ENCODE measurements around the gene ACP7. TPM values are rescaled to one million over a fixed set of nuclear protein-coding genes. Genes with fewer than 3 reads are reported as not detected.
"Not testable (repeated sequence)": the region's sequence is repeated elsewhere in the genome, so short reads cannot be mapped to it uniquely, and the experiment has no call there.

ACP7 gene
- total RNA-seq, 1 experiment from 2014 or later: not detected

DNA sequence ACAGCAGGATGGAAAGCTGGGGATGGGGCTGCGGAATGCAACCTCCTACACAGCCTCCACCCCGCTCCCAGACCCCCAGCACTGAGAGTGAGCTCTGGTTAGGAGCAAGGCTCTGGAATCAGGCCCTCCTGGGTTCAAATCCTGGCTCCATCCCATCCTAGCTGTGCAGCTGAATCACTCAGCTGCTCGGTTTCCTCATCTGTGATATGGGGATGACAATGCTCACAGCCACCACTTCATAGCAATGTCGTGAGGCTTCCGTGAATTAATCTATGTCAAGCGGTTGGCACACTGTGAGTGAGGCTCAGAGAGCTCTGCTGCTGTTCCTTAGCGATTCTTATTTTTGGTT lies 538 bp downstream of the ACP7 start:
- DNase-seq (ENCODE audit: low read depth in 1 of 2, low spot score in 2 of 2): no peak
- H3K9me3 ChIP-seq (replicated peaks): no peaks in the 10 kb centered on the region
- no peaks in the 10 kb centered on the region for H3K36me3 ChIP-seq
- H3K4me3 ChIP-seq: no peak overlapping the region
- no peak overlapping the region for H3K27ac ChIP-seq
- peaks cover 33% of the 10 kb centered on the region for H3K27me3 ChIP-seq (replicated peaks)
- H3K4me1 ChIP-seq (replicated peaks): peaks cover 2% of the 10 kb centered on the region

- H3K4me3 ChIP-seq: no peak overlapping the region
- no peaks in the 10 kb centered on the region for H3K4me1 ChIP-seq (replicated peaks)
- H3K9me3 ChIP-seq (replicated peaks): no peaks in the 10 kb centered on the region
- DNase-seq (ENCODE audit: low read depth in 1 of 2, low spot score in 2 of 2): no peak
- peaks cover 34% of the 10 kb centered on the region for H3K27me3 ChIP-seq (replicated peaks)
- no peaks in the 10 kb centered on the region for H3K36me3 ChIP-seq
- no peak overlapping the region for H3K27ac ChIP-seq
These were observed 1.2 kb downstream of the ACP7 start for GRCh38 chr19:39085392-39085791.

- H3K27me3 ChIP-seq (replicated peaks): peaks cover 36% of the 10 kb centered on the region
- no peaks in the 10 kb centered on the region for H3K36me3 ChIP-seq
- no peak for DNase-seq (ENCODE audit: low read depth in 1 of 2, low spot score in 2 of 2)
- no peaks in the 10 kb centered on the region for H3K4me1 ChIP-seq (replicated peaks)
- no peaks in the 10 kb centered on the region for H3K9me3 ChIP-seq (replicated peaks)
- H3K4me3 ChIP-seq: no peak overlapping the region
- no peak overlapping the region for H3K27ac ChIP-seq
These were observed 2.2 kb downstream of the ACP7 start for GRCh38 chr19:39086386-39086785.

DNA sequence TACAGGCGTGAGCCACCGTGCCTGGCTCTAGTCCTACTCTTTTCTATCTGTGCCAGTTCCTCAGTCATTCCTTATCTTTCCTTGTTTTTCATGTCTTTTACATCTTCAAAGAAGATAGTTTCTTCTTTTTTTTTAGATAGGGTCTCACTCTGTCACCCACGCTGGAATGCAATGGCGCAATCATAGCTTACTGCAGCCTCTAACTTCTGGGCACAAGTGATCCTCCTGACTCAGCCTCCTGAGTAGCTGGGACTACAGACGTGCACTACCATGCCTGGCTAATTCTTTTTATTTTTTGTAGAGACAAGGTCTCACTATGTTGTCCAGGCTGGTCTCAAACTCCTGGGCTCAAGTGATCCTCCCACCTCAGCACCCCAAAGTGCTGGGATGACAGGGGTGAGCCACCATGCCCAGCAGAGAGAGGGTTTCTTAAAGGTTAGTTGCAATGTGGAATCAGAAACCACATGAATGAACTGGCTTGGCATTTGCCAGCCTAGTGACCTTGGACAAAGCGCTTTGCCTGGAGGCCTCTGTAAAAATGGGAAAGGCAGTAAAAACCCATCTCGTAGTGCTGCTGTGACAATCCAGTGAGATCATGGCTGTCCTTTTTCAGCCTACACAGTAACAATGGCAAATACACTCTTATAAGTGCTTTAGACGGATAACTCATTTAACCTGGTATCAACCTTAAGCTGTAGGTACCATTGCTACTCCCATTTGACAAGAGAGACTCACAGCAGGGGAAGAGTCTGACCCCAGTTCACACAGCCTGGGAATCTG lies 3.9 kb downstream of the ACP7 start:
- H3K4me1 ChIP-seq (replicated peaks): no peaks in the 10 kb centered on the region
- DNase-seq (ENCODE audit: low read depth in 1 of 2, low spot score in 2 of 2): no peak
- no peak overlapping the region for H3K4me3 ChIP-seq
- peaks cover 40% of the 10 kb centered on the region for H3K27me3 ChIP-seq (replicated peaks)
- H3K27ac ChIP-seq: no peak overlapping the region
- H3K36me3 ChIP-seq: no peaks in the 10 kb centered on the region
- no peaks in the 10 kb centered on the region for H3K9me3 ChIP-seq (replicated peaks)

DNA sequence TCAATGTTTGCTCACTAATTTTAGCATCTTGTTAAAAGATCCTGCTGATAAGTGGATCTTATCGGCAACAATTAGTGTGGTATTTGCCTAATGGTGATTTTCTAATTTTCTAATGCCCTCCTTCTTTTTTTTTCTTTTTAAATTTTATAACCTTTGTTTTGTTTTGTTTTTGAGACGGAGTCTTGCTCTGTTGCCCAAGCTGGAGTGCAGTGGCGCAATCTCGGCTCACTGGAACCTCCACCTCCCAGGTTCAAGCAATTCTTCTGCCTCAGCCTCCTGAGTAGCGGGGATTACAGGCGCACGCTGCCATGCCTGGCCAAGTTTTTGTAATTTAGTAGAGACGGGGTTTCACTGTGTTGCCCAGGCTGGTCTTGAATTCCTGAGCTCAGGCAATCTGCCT lies 5.8 kb downstream of the ACP7 start:
- H3K36me3 ChIP-seq; H3K27ac ChIP-seq; H3K4me1 ChIP-seq (replicated peaks); DNase-seq (ENCODE audit: low read depth in 1 of 2, low spot score in 2 of 2); H3K4me3 ChIP-seq; H3K9me3 ChIP-seq (replicated peaks): not testable (repeated sequence)
- peaks cover 24% of the 10 kb centered on the region for H3K27me3 ChIP-seq (replicated peaks)

DNA sequence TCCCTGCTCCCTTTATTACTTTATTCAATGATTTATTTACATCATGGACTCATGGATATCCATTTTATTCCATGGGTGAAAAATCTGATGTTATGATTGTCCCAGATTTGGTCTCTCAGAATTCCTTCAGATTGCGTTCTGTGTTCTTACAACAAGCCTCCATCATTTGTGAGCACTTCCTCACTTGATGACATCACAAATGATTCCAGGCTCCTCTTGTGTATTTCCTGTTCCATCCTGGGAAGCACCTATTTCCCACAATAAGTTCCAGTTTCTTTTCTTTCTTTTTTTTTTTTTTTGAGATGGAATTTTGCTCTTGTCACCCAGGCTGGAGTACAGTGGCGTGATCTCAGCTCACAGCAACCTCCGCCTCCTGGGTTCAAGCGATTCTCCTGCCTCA lies 6.7 kb downstream of the ACP7 start:
- Histone ChIP-seq H3K9me3 (replicated peaks) (no peaks in the 10 kb centered on the region), H3K27ac (no peak overlapping the region), H3K4me3 (no peak overlapping the region), H3K36me3 (no peaks in the 10 kb centered on the region), H3K4me1 (replicated peaks) (peaks cover 4% of the 10 kb centered on the region), H3K27me3 (replicated peaks) (peaks cover 19% of the 10 kb centered on the region)
- DNase-seq (ENCODE audit: low read depth in 1 of 2, low spot score in 2 of 2): no peak

GRCh38 chr19:39095799-39096540 lies 11.8 kb downstream of the ACP7 start:
- not testable (repeated sequence) for H3K9me3 ChIP-seq (replicated peaks); H3K36me3 ChIP-seq; H3K4me3 ChIP-seq; H3K27ac ChIP-seq; H3K4me1 ChIP-seq (replicated peaks); DNase-seq (ENCODE audit: low read depth in 1 of 2, low spot score in 2 of 2)
- peaks cover 27% of the 10 kb centered on the region for H3K27me3 ChIP-seq (replicated peaks)

DNA sequence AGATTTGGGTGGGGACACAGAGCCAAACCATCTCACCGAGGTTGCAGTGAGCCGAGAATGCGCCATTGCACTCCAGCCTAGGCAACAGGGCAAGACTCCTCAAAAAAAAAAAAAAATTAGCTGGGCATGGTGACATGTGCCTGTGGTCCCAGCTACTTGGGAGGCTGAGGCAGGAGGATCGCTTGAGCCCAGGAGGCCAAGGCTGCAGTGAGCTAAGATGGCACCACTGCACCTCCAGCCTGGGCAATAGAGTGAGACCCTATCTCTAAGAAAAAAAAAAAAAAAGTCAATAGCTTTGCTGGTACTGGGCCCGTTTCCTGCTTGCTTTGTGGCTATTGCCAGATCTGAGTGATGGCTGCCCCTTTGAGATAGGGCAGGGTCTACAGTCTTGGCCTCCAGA lies 13.1 kb downstream of the ACP7 start:
- Histone ChIP-seq H3K9me3 (replicated peaks) (no peaks in the 10 kb centered on the region), H3K4me3 (no peak overlapping the region)

DNA sequence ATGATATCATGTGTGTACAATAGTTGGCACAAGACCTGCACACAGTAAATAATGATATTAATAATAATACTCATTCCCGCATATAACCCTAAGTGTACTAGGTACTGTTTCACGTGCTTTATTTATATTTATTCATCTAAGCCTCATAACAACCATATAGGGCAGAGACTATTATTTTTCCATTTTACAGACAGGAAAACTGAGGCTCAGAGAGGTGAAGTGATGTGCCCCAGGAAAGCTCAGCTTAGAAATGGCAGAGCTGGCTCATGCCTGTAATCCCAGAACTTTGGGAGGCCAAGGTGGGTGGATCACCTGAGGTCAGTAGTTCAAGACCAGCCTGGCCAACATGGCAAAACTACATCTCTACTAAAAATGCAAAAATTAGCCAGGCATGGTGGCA lies 13.6 kb downstream of the ACP7 start:
- H3K4me3 ChIP-seq: no peak overlapping the region
- DNase-seq (ENCODE audit: low read depth in 1 of 2, low spot score in 2 of 2): no peak
- H3K27ac ChIP-seq: no peak overlapping the region

More for the DNA sequence above, 13.1 kb downstream of the ACP7 start:
- H3K36me3 ChIP-seq: no peaks in the 10 kb centered on the region
- no peak for DNase-seq (ENCODE audit: low read depth in 1 of 2, low spot score in 2 of 2)
- peaks cover 20% of the 10 kb centered on the region for H3K27me3 ChIP-seq (replicated peaks)
- H3K27ac ChIP-seq: no peak overlapping the region
- peaks cover 4% of the 10 kb centered on the region for H3K4me1 ChIP-seq (replicated peaks)

GRCh38 chr19:39098365-39099269 lies 14.4 kb downstream of the ACP7 start:
- DNase-seq (ENCODE audit: low read depth in 1 of 2, low spot score in 2 of 2): no peak
- Histone ChIP-seq H3K4me1 (replicated peaks) (peaks cover 4% of the 10 kb centered on the region), H3K36me3 (no peaks in the 10 kb centered on the region), H3K27me3 (replicated peaks) (peaks cover 18% of the 10 kb centered on the region), H3K9me3 (replicated peaks) (no peaks in the 10 kb centered on the region), H3K27ac (no peak overlapping the region), H3K4me3 (no peak overlapping the region)

More for the DNA sequence above, 13.6 kb downstream of the ACP7 start:
- Histone ChIP-seq H3K27me3 (replicated peaks) (peaks cover 18% of the 10 kb centered on the region), H3K36me3 (no peaks in the 10 kb centered on the region), H3K9me3 (replicated peaks) (no peaks in the 10 kb centered on the region), H3K4me1 (replicated peaks) (peaks cover 4% of the 10 kb centered on the region)

- Histone ChIP-seq H3K27me3 (replicated peaks) (peaks cover 18% of the 10 kb centered on the region), H3K36me3 (no peaks in the 10 kb centered on the region), H3K27ac (no peak overlapping the region), H3K4me1 (replicated peaks) (no peaks in the 10 kb centered on the region), H3K4me3 (no peak overlapping the region), H3K9me3 (replicated peaks) (no peaks in the 10 kb centered on the region)
- DNase-seq (ENCODE audit: low read depth in 1 of 2, low spot score in 2 of 2): no peak
These were observed 15.2 kb downstream of the ACP7 start for GRCh38 chr19:39099341-39099740.

DNA sequence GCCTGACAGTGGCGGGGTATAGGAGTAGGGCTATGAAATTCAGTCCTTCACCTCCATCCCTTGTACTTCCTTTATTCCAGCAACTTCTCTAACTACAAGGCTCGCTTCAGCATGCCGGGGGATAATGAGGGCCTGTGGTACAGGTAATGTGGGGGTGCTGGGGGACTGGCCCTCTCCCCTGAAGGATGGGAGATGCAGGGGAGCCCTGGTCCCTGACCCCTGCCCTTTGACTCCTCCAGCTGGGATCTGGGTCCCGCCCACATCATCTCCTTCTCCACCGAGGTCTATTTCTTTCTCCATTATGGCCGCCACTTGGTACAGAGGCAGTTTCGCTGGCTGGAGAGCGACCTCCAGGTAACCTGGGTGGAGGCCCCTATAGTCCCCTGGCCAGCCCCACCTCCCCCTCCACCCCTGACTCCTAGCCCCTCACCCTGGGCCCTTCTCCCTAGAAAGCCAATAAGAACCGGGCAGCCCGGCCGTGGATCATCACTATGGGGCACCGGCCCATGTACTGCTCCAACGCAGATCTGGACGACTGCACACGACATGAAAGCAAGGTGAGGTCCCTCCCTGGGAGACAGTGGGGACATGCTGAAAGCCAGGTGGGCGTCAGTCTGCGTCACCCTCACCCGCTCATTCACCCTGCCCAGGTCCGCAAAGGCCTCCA lies 16.5 kb downstream of the ACP7 start:
- Histone ChIP-seq H3K36me3 (no peaks in the 10 kb centered on the region), H3K4me3 (no peak overlapping the region), H3K4me1 (replicated peaks) (no peaks in the 10 kb centered on the region), H3K27ac (no peak overlapping the region), H3K9me3 (replicated peaks) (no peaks in the 10 kb centered on the region), H3K27me3 (replicated peaks) (peaks cover 18% of the 10 kb centered on the region)
- no peak for DNase-seq (ENCODE audit: low read depth in 1 of 2, low spot score in 2 of 2)

DNA sequence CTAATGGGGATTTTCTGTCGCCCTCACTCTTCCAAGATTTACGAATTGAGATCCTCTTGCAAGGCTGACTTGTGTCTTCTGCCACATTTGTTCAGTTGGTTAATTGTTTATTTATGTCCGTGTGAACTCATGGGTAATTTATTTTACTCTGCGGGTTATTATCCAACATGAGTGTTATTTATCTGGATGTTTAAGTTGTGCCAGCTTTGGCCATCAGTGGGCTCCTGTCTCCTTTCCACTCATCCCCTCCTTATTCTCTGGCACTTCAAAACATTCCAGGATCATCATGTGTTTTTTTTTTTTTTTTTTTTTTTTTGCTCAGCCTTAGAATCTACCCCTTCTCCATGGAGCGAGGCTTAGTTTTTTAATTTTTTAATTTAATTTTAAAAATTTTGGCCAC lies 19.0 kb downstream of the ACP7 start:
- Histone ChIP-seq H3K27ac (no peak overlapping the region), H3K9me3 (replicated peaks) (no peaks in the 10 kb centered on the region), H3K4me1 (replicated peaks) (no peaks in the 10 kb centered on the region), H3K36me3 (no peaks in the 10 kb centered on the region), H3K4me3 (no peak overlapping the region), H3K27me3 (replicated peaks) (peaks cover 14% of the 10 kb centered on the region)
- no peak for DNase-seq (ENCODE audit: low read depth in 1 of 2, low spot score in 2 of 2)

All from SJSA1 (cell line).